A204.1 (cell line): ENCODE results near the gene DCC.

Experiments used
- FAIRE-seq: peaks from 2 replicates; lab custom pipeline; 2012; peaks lifted over from hg19 to GRCh38; lab: Jason Lieb, UNC

The DCC gene

DNA sequence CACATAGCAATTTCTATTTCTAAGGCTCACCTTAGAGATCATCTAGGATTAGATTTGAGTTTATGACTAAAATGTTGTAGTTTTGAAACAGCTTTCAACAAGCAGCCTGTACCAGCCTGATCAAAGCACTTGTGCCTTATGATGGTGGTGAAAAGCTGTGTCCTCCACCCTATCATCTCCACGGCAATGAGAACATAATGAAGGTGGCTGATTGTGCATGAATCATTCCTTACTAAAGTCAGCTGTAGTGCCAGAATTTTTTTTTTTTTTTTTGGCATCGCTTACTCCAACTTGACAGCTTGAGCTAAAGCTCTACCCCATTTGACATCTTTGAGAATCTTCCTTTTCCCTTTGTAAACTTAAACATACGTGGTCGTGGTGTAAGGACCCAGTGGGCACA, 86.0 kb downstream of the DCC start:
- no peak for FAIRE-seq

DNA sequence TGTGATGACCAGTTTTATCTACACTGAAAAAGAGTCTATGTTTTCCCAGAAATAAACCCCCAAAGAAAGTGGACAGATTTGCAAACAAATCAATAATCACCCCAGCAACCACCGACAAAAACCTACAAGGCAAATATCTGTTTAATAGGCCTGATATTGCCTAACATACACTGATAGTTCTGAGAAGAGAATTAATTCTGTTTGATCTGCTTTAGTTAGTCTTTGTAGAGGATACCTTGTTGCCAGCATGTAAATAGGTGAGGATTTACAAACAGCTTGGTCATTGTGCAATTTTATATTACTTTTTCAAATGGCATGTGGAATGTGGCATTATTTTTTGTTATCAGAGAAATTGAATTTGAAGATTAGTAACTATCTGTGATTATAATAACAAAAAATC, 86.5 kb downstream of the DCC start:
- no peak for FAIRE-seq

DNA sequence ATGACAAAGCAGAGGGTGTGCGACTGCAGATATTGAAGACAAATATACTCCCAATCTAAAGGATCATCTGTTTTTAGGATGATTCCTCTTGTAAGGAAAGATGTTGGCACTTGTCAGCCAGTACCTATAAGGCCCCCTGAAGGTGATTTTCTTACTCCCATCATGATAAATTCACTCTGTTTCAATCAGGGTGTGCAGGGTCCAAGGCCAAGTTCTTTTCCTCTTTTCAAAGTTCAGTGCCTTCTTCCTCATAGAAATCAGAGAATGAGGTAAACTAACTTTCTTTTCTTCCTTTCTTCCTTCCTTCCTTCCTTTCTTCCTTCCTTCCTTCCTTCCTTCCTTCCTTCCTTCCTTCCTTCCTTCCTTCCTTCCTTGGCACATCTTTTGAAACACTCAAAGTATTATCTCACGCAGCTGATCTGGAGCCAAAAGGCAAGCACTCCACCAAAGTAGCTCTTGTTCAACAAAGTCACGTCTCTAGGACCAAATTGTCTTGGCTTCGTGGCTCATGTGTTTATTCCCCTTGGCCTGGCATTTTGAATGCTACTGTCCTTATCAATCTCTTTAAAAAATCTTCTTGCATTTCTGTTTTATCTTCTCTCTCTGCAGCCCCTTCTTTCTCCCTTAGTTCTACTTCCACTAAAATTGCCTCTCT, 87.7 kb downstream of the DCC start:
- FAIRE-seq = no peak

DNA sequence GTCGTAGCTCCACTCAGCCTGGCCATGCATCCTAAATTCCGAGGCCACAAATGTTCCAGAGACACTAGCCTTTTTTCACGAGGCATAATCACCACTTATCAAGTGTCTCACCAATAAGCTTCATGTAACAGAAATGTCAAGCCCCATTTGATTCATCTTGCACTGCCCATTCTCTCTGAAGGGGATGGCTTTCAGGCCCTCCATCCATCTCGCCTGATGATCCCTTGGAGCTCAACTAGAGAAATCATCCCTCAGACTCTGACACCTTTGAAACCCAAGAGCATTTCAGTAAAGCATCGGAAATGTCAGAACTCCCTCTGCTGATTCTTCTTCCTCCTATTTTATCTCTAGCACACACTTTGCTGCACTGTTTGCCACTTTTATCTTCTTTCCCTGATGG, 91.7 kb downstream of the DCC start:
- FAIRE-seq = no peak

DNA sequence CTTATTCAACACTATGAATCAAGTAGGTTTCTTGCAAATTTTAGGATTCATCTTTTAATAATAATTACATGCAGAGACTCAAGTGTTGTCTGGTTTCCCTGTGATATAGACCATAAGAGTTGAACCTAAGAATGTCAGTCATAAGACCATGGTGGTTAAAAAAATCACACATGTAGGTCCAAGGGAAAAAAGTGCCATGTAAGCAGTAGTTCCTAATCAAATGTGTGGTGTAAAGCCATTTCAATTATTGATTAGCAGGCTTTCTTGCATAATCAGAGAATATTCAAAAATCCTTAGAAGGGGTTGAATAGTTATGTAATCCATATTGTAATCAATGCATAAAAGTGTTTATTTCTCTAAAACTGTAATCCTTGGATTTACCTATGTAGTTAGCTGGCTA, 93.8 kb downstream of the DCC start:
- no peak for FAIRE-seq

DNA sequence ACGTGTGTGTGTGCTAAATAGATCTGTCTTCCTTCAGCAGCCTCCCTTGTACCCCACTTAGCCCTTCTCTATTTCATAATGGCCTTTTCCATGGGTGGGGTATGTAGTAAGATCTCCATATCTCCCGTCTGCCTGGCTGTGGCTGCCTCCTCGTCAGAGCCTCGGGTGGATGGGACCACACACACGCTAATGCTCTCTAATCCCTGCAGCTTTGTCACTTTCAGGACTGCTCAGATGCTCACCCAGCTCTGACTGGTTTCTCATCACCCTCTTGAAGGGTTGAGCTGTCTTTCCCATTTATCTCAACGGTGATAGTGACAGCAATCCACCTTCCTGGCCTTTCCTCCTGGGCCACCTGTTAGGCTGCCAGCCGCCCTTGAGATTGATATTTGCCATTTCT, 95.3 kb downstream of the DCC start:
- no peak for FAIRE-seq

DNA sequence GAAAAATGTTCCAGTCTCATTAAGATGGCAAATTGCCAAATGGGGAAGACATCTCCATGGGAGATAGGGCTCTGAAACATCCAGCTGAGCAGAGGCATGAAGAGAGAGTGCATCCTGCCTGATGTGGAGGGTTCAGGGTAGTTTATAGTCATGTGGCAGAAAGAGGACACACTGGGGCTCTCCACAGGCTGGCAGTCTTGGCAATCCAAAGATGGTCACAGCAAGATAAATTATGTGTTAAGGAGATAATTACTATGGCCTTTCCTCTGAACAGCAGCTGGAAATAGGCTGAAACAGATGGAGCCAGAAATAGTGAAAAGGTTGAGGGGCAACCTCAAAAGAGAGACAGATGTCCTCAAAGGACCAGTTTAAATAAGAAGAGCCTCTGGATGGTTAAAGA, 97.2 kb downstream of the DCC start:
- no peak for FAIRE-seq

DNA sequence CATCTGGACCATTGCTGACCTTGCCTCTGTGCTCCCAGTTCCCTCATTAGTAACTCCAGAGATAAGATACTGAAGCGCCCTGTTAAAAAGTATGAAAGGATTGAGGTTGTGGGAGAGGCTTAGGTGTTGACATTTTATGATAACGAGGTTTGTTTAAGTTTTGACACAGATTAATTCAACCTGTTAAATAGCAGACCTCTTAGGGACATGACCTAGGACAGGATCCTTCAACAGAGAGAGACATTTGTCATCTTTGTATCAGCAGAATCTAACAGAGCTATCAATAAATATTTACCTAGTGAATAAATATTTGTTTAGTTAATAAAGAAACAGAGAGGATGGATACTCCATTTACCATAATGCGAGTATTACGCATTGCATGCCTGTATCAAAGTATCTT, 99.5 kb downstream of the DCC start:
- FAIRE-seq = no peak

DNA sequence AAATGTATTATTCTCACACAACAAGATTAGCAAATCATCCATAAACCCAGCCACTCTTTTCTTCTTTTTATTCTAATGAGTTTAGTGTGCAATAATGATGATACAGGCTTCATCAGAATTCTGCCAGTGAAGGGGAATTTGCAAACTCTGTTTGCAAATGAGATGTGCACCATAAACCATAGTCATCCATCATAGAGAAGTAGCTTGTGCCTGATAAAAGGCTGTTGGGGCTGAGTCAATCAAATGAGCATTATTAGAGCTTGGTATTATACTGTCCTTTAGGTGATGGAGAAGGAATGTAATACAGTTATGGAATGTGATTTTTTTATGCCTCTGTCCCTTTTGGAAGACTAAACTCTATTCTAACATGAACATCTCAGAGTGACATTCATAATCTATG, 101.8 kb downstream of the DCC start:
- FAIRE-seq = no peak

DNA sequence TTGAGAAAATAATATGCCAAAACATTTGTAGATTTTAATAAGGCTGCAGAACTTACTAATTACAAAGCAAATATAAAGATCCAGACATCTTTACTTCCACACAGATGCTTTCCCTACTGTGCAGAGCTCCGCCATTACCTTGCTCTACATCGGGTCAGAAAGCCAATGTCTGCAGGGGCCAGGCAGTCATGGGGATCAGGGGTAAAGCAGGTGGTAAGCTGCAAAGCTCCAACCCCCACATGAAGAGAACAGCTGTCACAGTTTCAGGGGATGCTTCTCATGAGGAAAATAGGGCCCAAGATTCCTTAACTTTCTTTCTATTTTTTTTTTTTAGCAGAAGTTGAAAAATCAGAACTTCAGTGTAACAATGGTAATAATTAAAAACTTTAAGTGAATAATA, 102.7 kb downstream of the DCC start:
- FAIRE-seq = no peak

DNA sequence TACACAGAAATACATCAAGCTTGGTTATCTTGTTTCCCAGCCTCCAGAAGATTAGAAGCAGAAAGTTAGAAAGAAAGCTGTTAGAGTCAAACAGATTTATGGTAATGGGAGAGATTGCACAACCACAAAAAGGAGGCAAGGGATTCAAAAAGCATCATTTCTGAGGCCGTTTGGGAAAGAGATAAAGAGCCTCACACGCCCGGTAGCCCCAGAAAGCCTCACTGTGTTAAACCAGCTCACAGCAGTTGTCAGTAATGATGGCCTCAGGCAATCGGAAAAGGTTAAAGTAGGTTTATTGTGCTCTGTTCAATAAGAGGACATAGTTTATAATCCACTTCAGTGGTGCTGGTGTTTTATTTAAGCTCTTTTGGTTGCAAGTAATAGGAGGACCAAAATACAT, 111.3 kb downstream of the DCC start:
- no peak for FAIRE-seq

DNA sequence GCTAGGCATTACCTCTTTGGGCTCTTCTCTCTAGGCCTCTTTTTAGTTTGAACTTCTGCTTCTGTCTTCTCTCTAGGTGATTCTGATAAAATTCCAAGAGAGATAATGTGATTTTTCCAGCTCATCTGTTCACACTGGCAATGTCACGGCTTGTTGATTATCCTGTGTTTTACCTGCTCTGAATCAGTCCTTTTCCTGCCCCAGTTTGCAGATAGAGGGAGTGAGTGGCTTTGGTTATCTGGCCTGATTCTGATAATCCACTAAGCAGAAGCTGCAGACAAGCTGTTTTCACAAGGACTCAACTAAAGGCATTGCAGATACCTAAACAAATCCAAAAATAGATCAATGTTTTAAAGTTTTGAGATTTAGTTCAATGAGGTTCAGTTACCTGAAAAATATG, 111.9 kb downstream of the DCC start:
- FAIRE-seq = no peak

DNA sequence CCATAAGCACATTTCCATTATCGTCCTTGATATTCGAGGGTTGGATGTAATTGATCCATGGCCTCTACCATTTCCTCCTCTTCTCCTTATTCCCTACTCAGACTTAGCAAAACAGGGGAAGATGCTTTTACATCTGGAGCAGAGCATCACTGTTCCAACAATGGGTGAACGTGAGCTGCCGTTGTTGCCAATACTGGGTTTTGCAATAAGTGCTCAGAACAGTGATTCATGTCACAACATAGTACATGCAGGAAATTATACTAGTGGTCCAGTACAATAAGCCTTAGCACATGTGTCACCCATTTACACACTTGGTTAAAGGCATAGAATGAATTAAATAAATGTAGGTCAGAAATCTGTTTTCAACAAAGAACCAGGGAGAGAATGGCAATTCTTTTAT, 112.4 kb downstream of the DCC start:
- FAIRE-seq = no peak

DNA sequence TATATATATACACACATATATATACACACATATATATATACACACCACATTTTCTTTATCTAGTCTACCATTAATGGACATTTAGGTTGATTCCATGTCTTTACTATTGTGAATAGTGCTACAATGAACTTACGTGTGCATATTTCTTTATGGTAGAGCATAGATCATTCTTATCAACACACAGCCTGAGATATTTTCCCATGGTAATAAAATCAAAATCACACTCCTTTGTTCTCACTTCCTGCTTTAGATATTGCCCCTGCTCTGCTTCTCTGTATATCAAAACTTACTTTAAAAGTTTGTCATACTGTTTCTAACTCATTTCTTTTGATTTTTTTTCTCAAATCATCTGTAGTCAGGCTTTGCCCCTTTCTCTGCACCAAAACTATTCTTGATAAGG, 119.9 kb downstream of the DCC start:
- FAIRE-seq = no peak

DNA sequence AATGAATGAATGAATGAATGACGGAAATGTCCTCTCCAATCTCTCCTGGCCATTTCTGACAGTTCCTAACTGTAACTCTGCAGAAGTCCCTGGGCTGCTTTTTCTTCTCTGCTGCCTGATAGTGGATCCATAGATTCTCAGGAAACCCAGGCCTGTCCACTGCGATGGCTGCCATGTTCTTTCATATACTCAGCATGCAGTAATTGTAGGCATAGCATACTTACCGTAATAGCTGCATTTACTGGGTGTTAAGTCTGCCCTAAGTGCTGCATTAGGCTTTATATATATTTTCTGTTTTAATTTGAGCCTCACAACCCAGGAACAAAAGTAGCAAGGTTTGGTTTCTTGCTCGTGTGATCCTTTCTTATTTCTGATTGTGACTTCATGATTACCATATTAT, 122.9 kb downstream of the DCC start:
- no peak for FAIRE-seq

DNA sequence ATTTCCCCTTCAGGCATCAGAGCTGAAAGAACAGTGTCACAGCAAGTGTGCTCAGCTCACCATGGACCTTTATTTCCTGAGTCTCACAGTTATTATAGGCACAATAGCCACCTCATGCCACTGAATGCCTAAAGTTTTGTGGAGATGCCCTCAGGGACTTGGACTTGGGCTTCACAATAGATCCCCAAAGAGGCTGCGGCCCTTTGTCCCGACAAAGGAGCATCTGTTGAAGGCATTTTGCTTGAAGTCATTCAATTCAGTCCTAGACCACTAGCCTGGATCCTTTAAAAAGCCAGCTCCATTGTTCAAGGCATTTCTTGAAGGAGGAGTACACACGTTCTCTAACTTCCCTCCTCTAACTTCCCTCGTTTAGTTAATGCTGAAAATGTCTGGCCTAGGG, 125.4 kb downstream of the DCC start:
- FAIRE-seq = no peak

DNA sequence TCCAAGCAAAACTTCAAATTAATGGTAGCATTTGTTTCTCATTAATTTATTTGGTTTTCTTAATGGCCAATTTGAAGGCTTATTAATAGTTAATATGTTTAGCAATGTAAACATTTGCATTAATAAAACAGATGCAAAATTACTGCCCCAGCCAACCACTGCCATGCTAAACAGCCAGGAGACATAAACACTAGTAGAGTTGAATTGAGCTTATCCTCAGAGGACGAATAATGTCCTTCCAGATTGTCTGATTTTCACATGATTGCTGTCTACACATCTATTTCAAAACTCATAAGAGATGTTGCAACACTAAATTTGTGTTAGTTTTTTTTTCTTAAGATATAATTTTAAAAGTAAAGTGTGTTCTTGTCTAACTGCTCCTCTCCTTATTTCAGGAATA, 128.5 kb downstream of the DCC start:
- no peak for FAIRE-seq

DNA sequence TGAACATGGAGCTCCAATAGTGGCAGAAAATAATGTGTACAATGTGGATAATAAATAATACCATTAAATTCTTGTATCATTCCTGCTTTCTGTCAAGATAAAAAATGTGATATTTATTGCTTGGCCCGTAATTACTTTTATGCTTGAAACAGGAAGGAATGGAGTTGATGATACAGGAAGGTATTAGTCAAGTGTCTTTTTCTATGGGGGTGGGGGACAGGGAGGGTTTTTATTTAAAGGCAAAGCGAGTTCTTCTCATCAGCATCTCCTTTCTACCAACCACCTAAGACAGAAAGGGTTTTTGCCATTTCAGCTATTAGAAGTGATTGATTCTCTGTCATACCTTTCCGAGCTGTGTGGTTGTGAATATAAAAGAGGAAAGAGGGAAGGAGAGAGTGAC, 135.3 kb downstream of the DCC start:
- FAIRE-seq = no peak

DNA sequence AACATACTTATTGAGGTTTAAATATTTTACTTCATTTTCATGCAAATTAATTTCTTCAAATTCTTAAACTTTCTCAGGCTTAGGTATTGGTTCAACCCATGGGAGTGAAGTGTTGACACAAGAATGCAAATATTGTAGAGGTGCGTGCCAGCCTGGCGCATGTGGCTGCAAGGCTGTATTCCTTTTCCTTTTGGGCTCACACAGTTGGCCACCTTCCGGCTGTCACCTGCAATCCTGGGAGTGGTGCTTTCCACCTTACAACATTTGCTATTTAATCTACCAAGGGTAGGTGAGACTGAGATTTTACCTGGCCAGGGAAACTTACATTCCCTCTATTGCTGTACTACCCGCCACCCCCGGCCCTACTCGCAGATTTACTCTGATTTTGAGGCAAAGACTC, 141.1 kb downstream of the DCC start:
- FAIRE-seq = no peak

DNA sequence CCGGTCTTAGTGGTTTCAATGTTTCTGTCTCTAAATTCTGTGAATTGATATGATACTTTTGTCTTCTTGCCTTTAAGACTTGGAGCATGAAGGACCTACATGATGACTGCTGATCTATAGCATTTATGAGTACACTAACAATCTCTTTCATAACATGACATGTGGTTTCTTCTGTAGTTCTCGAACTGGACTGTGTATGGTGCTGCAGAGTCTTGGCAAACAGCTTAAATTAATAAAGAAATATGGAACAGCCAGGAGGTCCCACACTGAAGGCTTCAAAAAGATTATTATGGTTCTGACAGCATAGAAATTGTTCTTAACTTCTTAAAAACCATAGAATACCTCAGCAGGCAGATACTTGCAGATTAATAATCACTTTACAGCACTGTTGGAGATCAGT, 145.0 kb downstream of the DCC start:
- FAIRE-seq = no peak

DNA sequence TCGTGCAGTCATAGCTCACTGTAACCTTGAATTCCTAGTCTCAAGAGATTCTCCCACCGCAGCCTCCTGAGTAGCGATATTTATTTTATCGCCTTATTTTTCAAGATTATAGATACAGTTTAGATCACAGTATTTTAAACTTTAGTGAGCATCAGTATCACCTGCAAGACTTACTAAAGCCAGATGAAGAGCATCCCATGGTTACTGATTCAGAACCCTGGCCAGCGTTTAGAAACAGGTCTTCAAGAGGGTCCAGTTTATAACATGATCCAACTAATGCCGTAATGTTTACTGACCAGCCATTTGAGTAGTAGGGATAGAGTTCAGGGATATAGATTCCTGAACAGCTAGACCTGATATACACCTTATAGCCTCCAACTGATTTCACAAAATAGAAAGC, 146.1 kb downstream of the DCC start:
- no peak for FAIRE-seq

DNA sequence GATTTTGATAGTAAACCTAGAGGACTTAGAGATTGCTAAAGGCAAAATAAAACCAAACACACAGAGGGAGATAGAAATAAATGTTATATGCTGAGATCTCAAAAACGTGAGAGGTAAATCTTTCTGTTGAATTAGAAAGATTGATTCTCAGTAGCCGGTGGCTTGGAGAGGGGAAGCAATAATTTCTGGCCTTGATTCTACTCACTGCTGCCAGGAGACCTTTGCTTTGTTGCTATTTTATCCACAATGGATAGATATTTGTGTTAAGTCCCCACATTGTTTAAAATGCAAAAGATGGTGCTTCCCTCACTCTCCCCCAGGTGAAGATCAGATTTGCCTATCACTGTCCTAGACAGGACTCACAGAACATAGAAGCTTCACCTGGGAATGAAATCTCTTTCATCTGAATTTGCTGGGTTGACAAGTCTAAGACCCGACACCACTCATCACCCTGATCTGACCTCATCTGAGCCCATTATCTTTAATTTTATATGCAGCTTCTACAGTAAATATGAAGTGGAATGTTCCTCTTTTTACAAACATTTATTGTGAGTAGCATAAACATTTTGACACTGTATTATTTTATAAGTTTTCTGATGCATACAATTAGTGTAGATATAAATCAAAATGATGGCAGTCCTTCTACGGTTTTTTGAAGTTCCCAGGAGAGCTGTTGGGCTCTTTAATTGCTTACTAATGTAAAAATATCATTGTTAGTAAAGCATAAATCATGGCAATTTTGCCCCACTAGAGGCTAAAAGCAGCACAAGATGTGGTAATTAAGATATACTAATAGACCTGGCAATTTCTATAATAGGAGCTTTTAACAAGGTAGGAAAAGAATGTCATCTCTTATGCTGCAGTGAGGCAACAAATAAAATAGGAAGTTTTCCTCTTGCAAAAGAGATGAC, 149.7 kb downstream of the DCC start:
- no peak for FAIRE-seq

DNA sequence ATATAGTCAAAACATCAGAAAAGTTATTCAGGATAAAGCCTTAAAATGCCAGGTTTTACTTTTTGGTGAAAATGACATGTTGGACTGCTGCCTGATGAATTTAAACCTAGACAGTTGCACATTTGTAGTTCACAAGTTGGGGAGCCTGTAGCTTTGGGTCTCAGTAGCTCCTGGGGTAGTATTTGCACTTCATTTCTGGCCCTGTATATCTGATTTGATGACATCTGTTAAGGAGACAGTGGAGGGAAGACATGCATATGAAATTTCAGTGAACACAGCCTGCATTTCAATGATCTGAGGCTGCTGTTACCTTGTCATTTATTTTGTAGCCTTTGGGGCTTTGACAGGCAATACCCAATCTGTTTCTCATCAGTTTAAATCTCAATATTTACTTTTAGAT, 156.4 kb downstream of the DCC start:
- FAIRE-seq = no peak

DNA sequence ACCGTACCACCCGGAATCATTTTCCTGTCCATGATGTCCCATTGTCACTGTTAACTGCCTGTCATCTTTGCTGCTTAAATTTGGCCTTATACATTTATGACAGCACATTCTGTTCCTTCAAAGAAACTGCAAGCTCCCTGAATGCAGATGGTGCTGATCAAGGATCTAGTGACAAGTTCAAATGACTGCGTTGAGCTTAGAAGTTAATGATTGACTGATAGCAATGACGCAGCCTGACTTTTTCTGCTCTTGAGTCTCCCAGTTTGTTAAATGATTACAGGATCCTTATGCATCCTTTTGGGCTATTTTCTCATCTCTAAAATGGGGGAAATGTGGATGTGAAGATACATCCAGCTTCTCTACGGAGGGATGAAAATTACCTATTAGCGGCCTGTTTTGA, 159.0 kb downstream of the DCC start:
- FAIRE-seq = no peak
